HG03460 (cell line): ENCODE data around the gene ITGA5.

Experiments used
- ATAC-seq: cut with Tn5 transposase; IDR thresholded peaks from one replicate; pipeline ENCODE4 v1.9.1; 2021; ENCODE audit not compliant: unreplicated experiment

ITGA5 gene

GRCh38 chr12:54390176-54390667 lies 28.8 kb downstream of the ITGA5 start:
- no peak for ATAC-seq

- no peak for ATAC-seq
These were observed 29.4 kb downstream of the ITGA5 start for GRCh38 chr12:54389607-54390175.

GRCh38 chr12:54389134-54389508 lies 29.9 kb downstream of the ITGA5 start:
- ATAC-seq: no peak

GRCh38 chr12:54388237-54389133 lies 30.6 kb downstream of the ITGA5 start:
- no peak for ATAC-seq

- no peak for ATAC-seq
These were observed 32.0 kb downstream of the ITGA5 start for GRCh38 chr12:54387114-54387467.

GRCh38 chr12:54386403-54387113 lies 32.5 kb downstream of the ITGA5 start:
- no peak for ATAC-seq

- ATAC-seq: peak; percentile 57
These were observed 33.7 kb downstream of the ITGA5 start for GRCh38 chr12:54385251-54385914.

- peak; percentile 40 for ATAC-seq
These were observed 34.5 kb downstream of the ITGA5 start, which contains the start of gene ZNF385A for GRCh38 chr12:54384591-54385041. ZNF385A (minus strand) TSS chr12:54384733; CDS start chr12:54384514, 219 bp downstream.

- ATAC-seq: no peak
These were observed 35.9 kb downstream of the ITGA5 start for GRCh38 chr12:54383041-54383609.

- no peak for ATAC-seq
These were observed 37.9 kb downstream of the ITGA5 start for GRCh38 chr12:54381136-54381535.

- ATAC-seq: no peak
These were observed 39.5 kb downstream of the ITGA5 start for GRCh38 chr12:54379398-54380201.

- no peak for ATAC-seq
These were observed 40.2 kb downstream of the ITGA5 start for GRCh38 chr12:54378796-54379397.

- ATAC-seq: no peak
These were observed 41.1 kb downstream of the ITGA5 start for GRCh38 chr12:54377797-54378515.

GRCh38 chr12:54377007-54377406 lies 42.1 kb downstream of the ITGA5 start:
- ATAC-seq: no peak

- no peak for ATAC-seq
These were observed 42.5 kb downstream of the ITGA5 start for GRCh38 chr12:54376596-54376995.

GRCh38 chr12:54375259-54375579 lies 43.8 kb downstream of the ITGA5 start:
- no peak for ATAC-seq

GRCh38 chr12:54374562-54375258 lies 44.4 kb downstream of the ITGA5 start:
- ATAC-seq: no peak
